ENCODE measurements around the gene ANKRD13A. TPM values are rescaled to one million over a fixed set of nuclear protein-coding genes. Genes with fewer than 3 reads are reported as not detected.
"Not testable (repeated sequence)": the region's sequence is repeated elsewhere in the genome, so short reads cannot be mapped to it uniquely, and the experiment has no call there.

Gene ANKRD13A
- total RNA-seq, 1 donor from 2014 or later: 55.4 TPM

DNA sequence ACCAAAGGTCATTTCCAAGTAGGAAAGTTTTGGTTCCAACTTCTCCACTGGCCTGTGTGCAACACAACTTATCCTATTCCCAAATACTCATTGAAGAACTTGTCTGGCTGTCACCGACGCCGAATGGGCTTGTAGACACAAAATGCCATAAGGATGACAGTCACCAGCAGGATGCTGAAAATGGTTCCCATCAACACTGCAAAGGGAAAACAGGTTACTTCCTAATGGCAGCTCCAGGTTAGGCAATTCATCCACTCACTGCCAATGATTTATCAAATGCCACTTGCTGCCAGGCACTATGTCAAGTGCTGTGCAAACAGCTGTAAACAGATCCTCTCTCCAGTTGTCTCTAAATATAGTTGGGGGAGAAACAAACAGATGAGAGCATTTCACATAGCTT is 43.0 kb downstream of the ANKRD13A start:
- H3K4me1 Mint-ChIP-seq (ENCODE audit: unreplicated experiment): peaks cover 36% of the 10 kb centered on the region
- peak overlapping the region; percentile 22 for H3K4me3 Mint-ChIP-seq (ENCODE audit: unreplicated experiment)
- DNase-seq (ENCODE audit: low spot score): no peak
- no peak for TF ChIP-seq CTCF (IDR thresholded peaks at IDR 0.05; ENCODE audit: unreplicated experiment)
- no peaks in the 10 kb centered on the region for H3K9me3 Mint-ChIP-seq (ENCODE audit: unreplicated experiment)
- peaks cover 7% of the 10 kb centered on the region for H3K27me3 Mint-ChIP-seq (ENCODE audit: unreplicated experiment)
- peak overlapping the region; percentile 97 for H3K27ac Mint-ChIP-seq (ENCODE audit: unreplicated experiment)
- peaks cover 28% of the 10 kb centered on the region for H3K36me3 Mint-ChIP-seq (ENCODE audit: low read depth, unreplicated experiment)

DNA sequence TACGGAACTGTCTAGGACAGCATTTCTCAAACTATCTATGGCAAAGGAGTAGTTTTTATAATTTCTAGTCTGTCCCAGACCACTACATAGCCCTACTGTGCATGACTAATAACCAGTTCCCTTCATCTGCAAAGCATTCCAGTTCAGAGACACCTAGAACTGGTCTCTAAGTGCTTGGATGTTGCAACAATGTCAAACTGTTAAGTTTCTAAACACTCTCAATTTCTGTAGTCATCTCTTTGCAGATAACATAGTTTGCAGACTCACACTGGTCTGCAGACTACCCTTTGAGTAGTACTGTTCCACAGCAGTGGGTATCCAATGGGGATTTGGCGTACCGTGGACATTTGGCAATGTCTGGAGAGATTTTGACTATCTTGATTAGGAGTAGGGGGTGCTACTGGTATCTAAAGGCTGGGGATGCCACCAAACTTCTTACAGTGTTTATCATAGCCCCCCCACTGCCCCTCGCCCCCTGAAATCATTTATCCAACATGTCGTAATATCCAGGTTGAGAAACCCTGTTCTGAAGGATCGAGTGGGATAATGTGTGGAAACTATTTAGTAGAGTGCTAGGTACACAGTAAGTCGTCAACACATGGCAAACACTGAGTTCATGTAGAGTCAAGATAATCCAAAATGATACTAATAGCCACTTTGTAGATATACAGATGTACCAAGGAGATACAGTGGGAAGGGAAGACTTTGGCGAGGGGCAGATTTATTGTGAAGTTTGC is 47.4 kb downstream of the ANKRD13A start:
- Mint-ChIP-seq H3K27me3 (ENCODE audit: unreplicated experiment) (peaks cover 6% of the 10 kb centered on the region), H3K4me3 (ENCODE audit: unreplicated experiment) (peak overlapping the region; percentile 95), H3K27ac (ENCODE audit: unreplicated experiment) (no peak overlapping the region), H3K9me3 (ENCODE audit: unreplicated experiment) (no peaks in the 10 kb centered on the region), H3K36me3 (ENCODE audit: low read depth, unreplicated experiment) (peaks cover 20% of the 10 kb centered on the region), H3K4me1 (ENCODE audit: unreplicated experiment) (peaks cover 31% of the 10 kb centered on the region)
- no peak for DNase-seq (ENCODE audit: low spot score)
- no peak for TF ChIP-seq CTCF (IDR thresholded peaks at IDR 0.05; ENCODE audit: unreplicated experiment)

DNA sequence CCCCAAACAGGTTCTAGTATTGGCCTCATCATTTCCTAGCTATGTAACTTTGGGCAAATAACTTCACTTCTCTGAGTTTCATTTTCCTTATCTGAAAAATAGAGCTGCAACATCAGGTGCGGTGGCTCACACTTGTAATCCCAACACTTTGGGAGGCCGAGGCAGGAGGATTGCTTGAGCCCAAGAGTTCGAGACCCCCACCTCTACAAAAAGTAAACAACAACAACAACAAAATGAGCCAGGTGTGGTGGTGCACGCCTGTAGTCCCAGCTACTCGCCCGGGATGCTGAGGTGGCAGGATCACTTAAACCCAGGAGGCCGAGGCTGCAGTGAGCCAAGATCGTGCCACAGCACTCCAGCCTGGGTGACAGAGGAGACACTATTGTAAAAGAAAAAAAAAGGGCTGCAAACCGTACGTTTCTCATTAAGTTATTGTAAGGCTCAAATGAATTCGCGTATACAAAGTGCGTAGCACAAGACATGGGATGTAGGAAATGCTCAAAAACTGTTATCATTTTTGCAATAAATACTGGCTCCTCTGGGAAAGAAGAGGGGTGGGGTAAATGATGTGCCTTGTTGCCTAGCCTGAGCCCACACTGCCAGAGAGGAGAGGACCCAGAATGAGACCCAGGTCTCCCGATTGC is 48.2 kb downstream of the ANKRD13A start:
- H3K36me3 Mint-ChIP-seq (ENCODE audit: low read depth, unreplicated experiment): peaks cover 17% of the 10 kb centered on the region
- no peaks in the 10 kb centered on the region for H3K9me3 Mint-ChIP-seq (ENCODE audit: unreplicated experiment)
- TF ChIP-seq CTCF (IDR thresholded peaks at IDR 0.05; ENCODE audit: unreplicated experiment): no peak
- peaks cover 6% of the 10 kb centered on the region for H3K27me3 Mint-ChIP-seq (ENCODE audit: unreplicated experiment)
- DNase-seq (ENCODE audit: low spot score): no peak
- peak overlapping the region; percentile 95 for H3K4me3 Mint-ChIP-seq (ENCODE audit: unreplicated experiment)
- H3K4me1 Mint-ChIP-seq (ENCODE audit: unreplicated experiment): peaks cover 27% of the 10 kb centered on the region
- H3K27ac Mint-ChIP-seq (ENCODE audit: unreplicated experiment): peak overlapping the region; percentile 48

DNA sequence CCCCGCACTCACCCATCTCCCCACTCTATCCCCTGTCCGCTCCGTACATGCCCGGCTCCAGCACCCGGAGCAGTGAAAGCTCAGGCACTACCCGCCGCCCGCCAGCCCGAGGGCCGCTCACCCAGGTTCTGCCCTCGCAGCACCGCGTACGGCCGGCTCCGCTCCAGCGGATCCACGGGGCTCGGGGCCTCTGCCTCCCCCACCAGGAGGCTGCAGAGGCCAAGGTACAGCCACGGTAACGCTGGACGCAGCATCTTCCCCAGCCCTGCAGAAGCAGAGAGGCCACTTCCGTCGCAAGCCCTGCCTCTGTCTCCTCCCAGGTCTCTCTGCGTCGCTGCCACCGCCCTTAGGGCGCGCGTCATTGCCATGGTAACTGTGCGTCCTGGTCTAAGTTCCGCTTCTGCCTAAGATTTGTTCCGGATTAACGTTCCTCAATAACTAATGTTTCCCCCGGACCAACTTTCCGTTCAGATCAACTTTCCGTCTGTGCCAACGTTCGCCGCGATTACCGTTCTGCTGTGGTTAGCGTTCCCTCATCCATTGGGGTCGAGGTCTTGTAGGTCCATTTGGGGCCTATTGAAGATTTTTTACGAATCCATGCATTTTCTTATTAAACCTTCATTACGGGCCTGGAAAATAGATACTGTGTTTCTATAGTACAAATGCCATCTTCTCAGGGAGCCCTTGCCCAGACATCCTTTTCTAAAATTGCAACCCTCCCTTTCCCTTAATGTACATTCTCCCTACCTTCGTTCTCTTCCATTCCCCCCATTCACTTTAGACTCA is 49.2 kb downstream of the ANKRD13A start, which contains the start of gene C12orf76:
C12orf76 (minus strand) TSS at position 281 of the 786 bp plus-strand sequence; CDS start at position 254, 27 bp downstream.
- H3K36me3 Mint-ChIP-seq (ENCODE audit: low read depth, unreplicated experiment): peaks cover 9% of the 10 kb centered on the region
- DNase-seq (ENCODE audit: low spot score): peak; percentile 76
- H3K27ac Mint-ChIP-seq (ENCODE audit: unreplicated experiment): peak within 1 kb of the TSS; percentile 97
- peaks cover 20% of the 10 kb centered on the region for H3K4me1 Mint-ChIP-seq (ENCODE audit: unreplicated experiment)
- no peak for TF ChIP-seq CTCF (IDR thresholded peaks at IDR 0.05; ENCODE audit: unreplicated experiment)
- H3K9me3 Mint-ChIP-seq (ENCODE audit: unreplicated experiment): no peaks in the 10 kb centered on the region
- H3K4me3 Mint-ChIP-seq (ENCODE audit: unreplicated experiment): peak within 1 kb of the TSS; percentile 95
- peaks cover 6% of the 10 kb centered on the region for H3K27me3 Mint-ChIP-seq (ENCODE audit: unreplicated experiment)

GRCh38 chr12:110049034-110049433 is 49.8 kb downstream of the ANKRD13A start:
- Mint-ChIP-seq H3K4me1 (ENCODE audit: unreplicated experiment) (peaks cover 20% of the 10 kb centered on the region), H3K4me3 (ENCODE audit: unreplicated experiment) (peak overlapping the region; percentile 95), H3K27ac (ENCODE audit: unreplicated experiment) (peak overlapping the region; percentile 97)
- DNase-seq (ENCODE audit: low spot score); H3K27me3 Mint-ChIP-seq (ENCODE audit: unreplicated experiment); H3K9me3 Mint-ChIP-seq (ENCODE audit: unreplicated experiment); H3K36me3 Mint-ChIP-seq (ENCODE audit: low read depth, unreplicated experiment): not testable (repeated sequence)

- Mint-ChIP-seq H3K4me1 (ENCODE audit: unreplicated experiment) (peaks cover 20% of the 10 kb centered on the region), H3K27ac (ENCODE audit: unreplicated experiment) (peak overlapping the region; percentile 97)
- not testable (repeated sequence) for H3K9me3 Mint-ChIP-seq (ENCODE audit: unreplicated experiment); H3K27me3 Mint-ChIP-seq (ENCODE audit: unreplicated experiment); H3K4me3 Mint-ChIP-seq (ENCODE audit: unreplicated experiment); DNase-seq (ENCODE audit: low spot score); H3K36me3 Mint-ChIP-seq (ENCODE audit: low read depth, unreplicated experiment)
Measured at GRCh38 chr12:110049666-110050065, 50.4 kb downstream of the ANKRD13A start.
